Psoas muscle (tissue), 8 donors: ENCODE measurements around the gene STARD4. TPM values are rescaled to one million over a fixed set of nuclear protein-coding genes. Genes with fewer than 3 reads are reported as not detected.
A peak's percentile ranks its signal among the peaks of the same experiment; 100 is the strongest.

Experiments used
- ATAC-seq, 4 donors: fragments of 200-7000 bp; cut with Tn5 transposase; one replicate each; pipeline ENCODE4 v1.9.1; 2020; ENCODE audit warnings: moderate library complexity in 3 of 4, mild to moderate bottlenecking in 2 of 4
- DNase-seq, 2 donors: peaks; one replicate each; pipeline ENCODE4 v3.0.0-alpha.2; 2020
- H3K27ac ChIP-seq: fragments of 200-600 bp; one replicate; pipeline ENCODE4 v1.8.0; 2022
- H3K27me3 ChIP-seq, 3 donors: fragments of 200-600 bp in 1 of 3; one replicate each; pipeline versions ENCODE4 v1.6.1 to v1.8.0; 2013 to 2022; ENCODE audit warnings: low read length in 2 of 3, mild to moderate bottlenecking in 2 of 3, moderate library complexity in 1 of 3; ENCODE audit not compliant: insufficient read depth in 3 of 3
- H3K36me3 ChIP-seq, 2 donors: fragments of 200-600 bp in 1 of 2; one replicate each; pipeline versions ENCODE4 v1.6.1 to v1.8.0; 2013 to 2022; ENCODE audit warnings: low read depth in 1 of 2, mild to moderate bottlenecking in 1 of 2, moderate library complexity in 1 of 2; ENCODE audit not compliant: insufficient read depth in 1 of 2
- H3K4me1 ChIP-seq: fragments of 200-600 bp; one replicate; pipeline ENCODE4 v1.8.0; 2022
- H3K4me3 ChIP-seq: fragments of 200-600 bp; one replicate; pipeline ENCODE4 v1.8.0; 2022; ENCODE audit warnings: mild to moderate bottlenecking
- H3K9me3 ChIP-seq: fragments of 200-600 bp; one replicate; pipeline ENCODE4 v1.8.0; 2022
- CTCF ChIP-seq: fragments of 200-600 bp; IDR thresholded peaks from one replicate; pipeline ENCODE4 v1.8.0; 2022; ENCODE audit warnings: antibody characterized with exemption
- WGBS, 3 donors: extraction: QIAGEN DNeasy Blood & Tissue Kit; methylation state at CpG; one replicate each; pipeline versions ENCODE4 v1.1.6 to v1.1.7; 2013; 5-methylcytosine and 5-hydroxymethylcytosine counted together
- intact Hi-C, 2 donors: fragments of 100-400 bp; cut with DNase I; formaldehyde crosslinking; loops; one replicate each; pipeline versions ENCODE4 v1.11.0 to v1.14.2; 2022
- polyA plus RNA-seq, 3 donors: library from polyadenylated mRNA; stranded (reverse); fragments of 200-250 nt; gene quantifications; one replicate each; pipeline ENCODE4 v1.2.3, GENCODE V29; 2013
- total RNA-seq, 4 donors: library from RNA; stranded (reverse); fragmentation: NEBNext Ultra II Directional in 2 of 4; extraction: Animal tissue kit (Norgen Biotek cat#: 25700) in 2 of 4; gene quantifications; one replicate each; pipeline versions ENCODE4 v1.2.1 to v1.2.4, GENCODE V29; 2021 to 2023
- donor health status: healthy with polysubstance abuse.
- donor health status: DM: no; HTN: no; CAD: no; lungs with moderate emphysema.
- donor health status: Bipolar disorder and iron deficiency.
- donor health status: healthy.
- donor health status: DM: yes; HTN: yes; CAD: no.
- donor health status: DM: no; HTN: no; CAD: no.
- donor health status: DM: no; HTN: no; CAD: no.
- donor health status: DM: yes; HTN: yes; CAD: no.

STARD4 gene
- total and polyA plus RNA-seq, 7 donors = 0.86 to 2.3 (median 1.3) TPM

- no peaks in the 10 kb centered on the region for H3K27me3 ChIP-seq
- H3K4me1 ChIP-seq = no peaks in the 10 kb centered on the region
- no peaks in the 10 kb centered on the region for H3K9me3 ChIP-seq
- intact Hi-C loops = no loop called here
- TF ChIP-seq CTCF = no peak
- DNase-seq (no peak), ATAC-seq (peak in 3 of 4 donors; percentile 5 to 42 (median 17))
- peak overlapping the region; percentile 89 for H3K4me3 ChIP-seq
- no peaks in the 10 kb centered on the region for H3K36me3 ChIP-seq
- 1 to 2% (median 1%) methylated on average over 31 to 32 of the region's 32 CpGs for WGBS, 3 donors
- H3K27ac ChIP-seq = peak overlapping the region; percentile 71
Measured at GRCh38 chr5:111511831-111512374, 432 bp downstream of the STARD4 start.

GRCh38 chr5:111511174-111511830, 1.0 kb downstream of the STARD4 start:
- Histone ChIP-seq H3K4me3 (peak overlapping the region; percentile 89), H3K4me1 (no peaks in the 10 kb centered on the region), H3K27ac (no peak overlapping the region), H3K9me3 (no peaks in the 10 kb centered on the region), H3K27me3 (no peaks in the 10 kb centered on the region), H3K36me3 (no peaks in the 10 kb centered on the region)
- intact Hi-C loops = no loop called here
- TF ChIP-seq CTCF = no peak
- DNase-seq (no peak), ATAC-seq (no peak)
- 12 to 25% (median 16%) methylated on average over 2 of the region's 2 CpGs for WGBS, 3 donors

GRCh38 chr5:111509119-111509518, 3.2 kb downstream of the STARD4 start:
- 84 to 90% (median 90%) methylated on average over 1 of the region's 1 CpG for WGBS, 3 donors
- ATAC-seq (no peak), DNase-seq (no peak)
- intact Hi-C loops = no loop called here
- TF ChIP-seq CTCF = no peak
- Histone ChIP-seq H3K27me3 (no peaks in the 10 kb centered on the region), H3K4me3 (no peak overlapping the region), H3K36me3 (no peaks in the 10 kb centered on the region), H3K9me3 (no peaks in the 10 kb centered on the region), H3K27ac (no peak overlapping the region), H3K4me1 (no peaks in the 10 kb centered on the region)

GRCh38 chr5:111507276-111507675, 5.1 kb downstream of the STARD4 start:
- Histone ChIP-seq H3K27me3 (no peaks in the 10 kb centered on the region), H3K4me1 (no peaks in the 10 kb centered on the region), H3K9me3 (no peaks in the 10 kb centered on the region), H3K4me3 (no peak overlapping the region), H3K27ac (no peak overlapping the region), H3K36me3 (no peaks in the 10 kb centered on the region)
- ATAC-seq (no peak), DNase-seq (no peak)
- TF ChIP-seq CTCF = no peak
- 89 to 96% (median 92%) methylated on average over 4 of the region's 4 CpGs for WGBS, 3 donors
- intact Hi-C loops = no loop called here

GRCh38 chr5:111505096-111505495, 7.2 kb downstream of the STARD4 start:
- no peak for TF ChIP-seq CTCF
- WGBS, 3 donors = 70 to 91% (median 76%) methylated on average over 1 of the region's 1 CpG
- Histone ChIP-seq H3K4me3 (no peak overlapping the region), H3K9me3 (no peaks in the 10 kb centered on the region), H3K36me3 (peaks cover 0 to 5% of the 10 kb centered on the region in 2 donors), H3K4me1 (no peaks in the 10 kb centered on the region), H3K27me3 (no peaks in the 10 kb centered on the region), H3K27ac (no peak overlapping the region)
- no peak for ATAC-seq
- intact Hi-C loops = no loop called here
- DNase-seq = no peak
